NCI-H510A treated with DMSO at 0.1 percent for 48 hours (cell line): ENCODE measurements around the gene LUZP2.
A peak's percentile ranks its signal among the peaks of the same experiment; 100 is the strongest.

Source experiments
- DNase-seq: peaks from one replicate; lab custom pipeline; 2025; lab: John Stamatoyannopoulos, UW

The LUZP2 gene

GRCh38 chr11:24635588-24636290 lies 138.9 kb downstream of the LUZP2 start:
- no peak for DNase-seq

GRCh38 chr11:24636291-24636629 lies 139.4 kb downstream of the LUZP2 start:
- no peak for DNase-seq

GRCh38 chr11:24637520-24637919 lies 140.7 kb downstream of the LUZP2 start:
- peak; percentile 75 for DNase-seq

GRCh38 chr11:24642648-24643047 lies 145.8 kb downstream of the LUZP2 start:
- DNase-seq, result no peak

GRCh38 chr11:24645563-24645962 lies 148.7 kb downstream of the LUZP2 start:
- DNase-seq, result no peak

- no peak for DNase-seq
Observed at GRCh38 chr11:24651873-24652272, 155.0 kb downstream of the LUZP2 start.

- no peak for DNase-seq
Observed at GRCh38 chr11:24653901-24654300, 157.0 kb downstream of the LUZP2 start.

- DNase-seq, result no peak
Observed at GRCh38 chr11:24661331-24661730, 164.5 kb downstream of the LUZP2 start.

- DNase-seq, result no peak
Observed at GRCh38 chr11:24664399-24664798, 167.5 kb downstream of the LUZP2 start.

GRCh38 chr11:24667353-24667968 lies 170.6 kb downstream of the LUZP2 start:
- no peak for DNase-seq

GRCh38 chr11:24678703-24679348 lies 182.0 kb downstream of the LUZP2 start:
- DNase-seq, result no peak

- no peak for DNase-seq
Observed at GRCh38 chr11:24679821-24680351, 183.0 kb downstream of the LUZP2 start.

GRCh38 chr11:24683583-24683982 lies 186.7 kb downstream of the LUZP2 start:
- DNase-seq, result no peak

GRCh38 chr11:24685821-24686220 lies 189.0 kb downstream of the LUZP2 start:
- no peak for DNase-seq

GRCh38 chr11:24687531-24688147 lies 190.8 kb downstream of the LUZP2 start:
- DNase-seq, result no peak

GRCh38 chr11:24688981-24689380 lies 192.1 kb downstream of the LUZP2 start:
- DNase-seq, result no peak

- no peak for DNase-seq
Observed at GRCh38 chr11:24697522-24698111, 200.8 kb downstream of the LUZP2 start.

GRCh38 chr11:24704716-24705115 lies 207.9 kb downstream of the LUZP2 start:
- no peak for DNase-seq

GRCh38 chr11:24705474-24705873 lies 208.6 kb downstream of the LUZP2 start:
- DNase-seq, result no peak

GRCh38 chr11:24708616-24709015 lies 211.8 kb downstream of the LUZP2 start:
- no peak for DNase-seq

GRCh38 chr11:24709928-24710565 lies 213.2 kb downstream of the LUZP2 start:
- no peak for DNase-seq

GRCh38 chr11:24714601-24715000 lies 217.7 kb downstream of the LUZP2 start:
- no peak for DNase-seq
